HG03442 (cell line): Measurements from ENCODE around the gene NEIL1.
"Not testable (repeated sequence)": the region's sequence is repeated elsewhere in the genome, so short reads cannot be mapped to it uniquely, and the experiment has no call there.

ENCODE experiments used
- ATAC-seq: cut with Tn5 transposase; IDR thresholded peaks from one replicate; pipeline ENCODE4 v1.9.1; 2021; ENCODE audit warnings: mild to moderate bottlenecking, moderate library complexity; ENCODE audit not compliant: unreplicated experiment

The NEIL1 gene

DNA sequence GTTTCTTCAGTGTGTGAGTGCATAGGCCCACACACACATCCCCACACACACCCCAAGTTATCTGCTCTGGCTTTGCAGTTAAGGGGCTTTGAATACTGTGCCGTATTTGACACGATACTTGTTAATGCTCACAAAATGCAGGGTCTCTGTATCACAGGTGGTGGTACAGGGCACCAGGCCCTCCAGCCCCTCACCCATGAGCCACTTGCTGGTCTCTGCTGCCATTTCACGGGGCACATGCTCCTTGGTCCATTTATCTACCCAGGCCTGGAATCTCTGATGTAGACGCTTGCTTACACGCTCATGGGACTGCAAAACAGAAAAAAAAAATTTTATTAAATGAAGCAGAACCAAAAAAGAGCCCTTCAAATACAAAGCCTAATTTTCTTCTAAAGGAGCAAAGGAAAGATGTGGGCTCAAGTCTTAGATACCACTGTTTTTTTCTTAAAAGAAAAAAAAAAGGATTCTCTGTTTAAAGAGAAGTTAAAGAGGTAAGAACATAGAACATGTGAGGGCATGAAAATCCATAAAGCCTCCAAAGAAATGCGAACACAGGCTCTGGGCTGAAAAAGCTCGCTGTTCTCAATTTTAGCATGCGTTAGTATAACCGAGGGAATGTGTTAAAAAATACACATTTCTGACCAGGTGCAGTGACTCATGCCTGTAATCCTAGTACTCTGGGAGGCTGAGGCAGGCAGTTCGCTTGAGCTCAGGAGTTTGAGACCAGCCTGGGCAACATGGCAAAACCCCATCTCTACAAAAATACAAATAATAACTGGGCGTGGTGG, 25.3 kb downstream of the NEIL1 start:
- ATAC-seq = no peak

DNA sequence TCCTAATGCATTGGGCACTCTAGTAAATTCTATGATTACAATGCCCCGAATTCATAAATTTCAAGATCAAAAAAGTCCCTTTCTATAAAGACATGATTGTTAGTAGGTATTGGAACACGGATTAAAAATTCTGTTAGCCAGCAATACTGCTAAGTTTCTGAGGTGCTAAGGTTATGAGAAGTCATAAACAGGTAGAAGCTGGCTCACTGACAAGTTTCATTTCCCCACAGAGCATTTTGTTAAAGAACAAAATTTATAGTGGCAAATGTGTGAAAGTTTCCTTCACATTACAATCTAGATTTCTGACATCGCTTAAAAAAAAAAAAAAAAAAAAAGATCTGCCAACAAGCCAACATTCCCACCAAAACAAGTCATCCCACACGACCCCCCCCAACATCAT, 33.9 kb downstream of the NEIL1 start:
- ATAC-seq = no peak

DNA sequence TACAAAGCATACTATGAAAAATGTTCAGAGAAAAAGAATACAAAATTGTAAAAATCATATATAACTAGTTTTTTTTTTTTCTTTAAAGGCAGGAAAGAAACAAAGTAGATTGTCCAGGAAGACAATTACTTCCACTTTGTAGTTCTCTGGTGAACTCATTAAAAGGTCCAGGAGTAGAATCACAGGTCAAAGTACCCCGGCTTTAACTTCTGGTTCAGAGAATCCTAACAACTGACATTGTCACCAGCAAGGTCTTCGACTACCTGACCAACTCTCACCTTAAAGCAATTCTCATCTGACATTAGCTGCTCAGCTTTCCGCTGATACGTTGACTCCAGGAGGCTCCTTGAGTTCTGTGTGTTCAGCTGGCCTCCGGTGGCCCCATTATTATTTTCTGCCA, 37.1 kb downstream of the NEIL1 start:
- ATAC-seq = not testable (repeated sequence)

DNA sequence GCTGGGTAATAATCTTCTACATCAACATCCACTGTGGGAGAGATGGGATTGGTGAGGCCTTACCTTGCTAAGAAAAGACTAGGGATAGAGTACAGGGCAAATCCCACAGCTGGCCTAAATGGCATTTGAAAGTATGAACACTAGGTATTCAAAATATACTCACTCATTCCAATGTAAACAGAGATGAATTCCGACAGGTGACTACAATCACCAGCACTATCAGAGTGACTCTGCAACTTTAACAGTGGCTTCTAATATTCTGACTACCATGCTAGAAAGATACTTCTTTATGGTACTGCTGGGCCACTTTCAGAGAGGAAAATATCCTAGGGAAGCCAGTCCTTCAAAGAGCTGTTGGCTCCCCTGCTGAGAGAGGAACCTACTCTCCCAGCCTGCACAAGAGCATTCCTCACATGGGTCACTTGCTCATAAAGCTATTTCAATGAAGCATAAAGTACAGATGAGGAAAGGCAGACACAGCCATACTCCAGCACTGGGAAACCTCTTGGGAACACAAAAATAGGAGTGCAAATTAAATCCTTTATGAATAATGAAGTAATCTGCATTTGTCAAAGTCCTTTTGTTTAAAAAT, 43.0 kb downstream of the NEIL1 start:
- no peak for ATAC-seq

DNA sequence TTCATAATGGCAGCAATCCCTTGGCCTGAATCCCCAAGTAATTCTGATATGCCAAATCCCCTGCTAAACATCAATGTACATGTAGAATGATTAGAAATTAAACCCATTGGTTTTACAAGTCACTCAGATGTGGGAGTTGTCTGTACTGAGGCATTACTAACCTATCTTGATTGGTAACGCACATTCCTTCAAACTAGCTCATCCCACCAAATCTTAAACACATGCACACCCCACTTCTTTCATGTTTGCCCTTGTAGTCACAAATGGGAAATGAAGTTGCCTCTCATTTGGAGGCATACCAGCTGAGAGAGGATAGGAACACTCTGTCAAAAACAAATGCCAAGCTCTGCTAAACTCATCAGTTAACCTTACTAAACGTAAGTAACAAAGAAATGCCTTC, 50.7 kb downstream of the NEIL1 start:
- no peak for ATAC-seq

DNA sequence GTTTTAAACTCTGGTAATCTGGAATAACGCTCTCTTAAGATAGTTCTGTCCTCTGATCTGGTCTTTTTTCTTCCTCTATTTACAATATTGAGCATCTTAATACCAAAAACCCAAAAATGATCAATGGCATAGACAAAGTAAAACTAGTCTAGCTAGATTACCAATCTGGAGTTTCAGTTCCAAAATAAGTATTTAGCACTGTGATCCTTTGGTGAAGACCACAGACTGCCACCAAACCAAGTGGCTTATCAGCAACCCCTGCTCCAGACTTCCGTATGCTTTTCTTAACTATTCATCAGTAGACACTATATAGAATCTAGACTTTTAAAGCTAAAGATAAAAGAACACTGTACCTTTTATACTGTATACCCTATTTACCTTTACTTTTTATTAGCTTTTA, 57.1 kb downstream of the NEIL1 start:
- ATAC-seq = no peak
